8988T (cell line): ENCODE measurements around the gene ISG20.
"Not testable (repeated sequence)": the region's sequence is repeated elsewhere in the genome, so short reads cannot be mapped to it uniquely, and the experiment has no call there.

ENCODE experiments used
- DNase-seq: peaks from one replicate; pipeline ENCODE4 v3.0.0; 2011

Gene ISG20

DNA sequence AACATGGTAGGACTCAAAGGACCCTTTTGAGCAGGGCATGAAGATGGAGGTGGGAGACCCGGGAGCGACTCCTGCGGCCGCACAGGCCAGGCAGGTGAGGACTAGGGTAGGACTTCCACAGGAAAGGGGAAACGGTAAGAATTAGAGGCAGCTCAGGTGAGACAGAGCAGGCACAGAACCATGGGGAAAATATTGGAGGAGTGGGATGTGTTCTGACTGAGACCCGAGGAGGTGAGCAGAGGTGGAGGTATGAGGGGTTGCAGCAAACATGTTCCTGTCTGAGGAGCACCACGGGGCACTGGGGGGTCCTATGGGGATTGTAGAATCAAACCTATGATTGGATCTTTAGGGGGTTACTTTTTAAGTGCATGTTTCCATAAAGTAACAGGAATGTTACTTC, 1.4 kb upstream of the ISG20 start:
- DNase-seq: no peak

- no peak for DNase-seq
These were observed 783 bp upstream of the ISG20 start for GRCh38 chr15:88637841-88638625.

GRCh38 chr15:88641959-88642452, 3.2 kb downstream of the ISG20 start:
- no peak for DNase-seq

DNA sequence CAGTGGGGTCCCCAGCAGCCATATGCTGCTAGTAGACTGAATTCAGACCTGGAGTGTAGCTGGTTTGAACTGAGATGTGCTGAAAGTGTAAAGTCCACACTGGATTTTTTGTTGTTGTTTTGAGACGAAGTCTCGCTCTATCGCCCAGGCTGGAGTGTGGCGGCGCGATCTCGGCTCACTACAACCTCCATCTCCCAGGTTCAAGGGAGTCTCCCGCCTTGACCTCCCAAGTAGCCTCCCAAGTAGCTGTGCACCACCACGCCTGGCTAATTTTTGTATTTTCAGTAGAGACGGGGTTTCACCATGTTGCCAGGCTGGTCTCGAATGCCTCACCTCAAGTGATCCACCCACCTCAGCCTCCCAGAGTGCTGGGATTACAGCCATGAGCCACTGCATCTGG, 3.7 kb downstream of the ISG20 start:
- not testable (repeated sequence) for DNase-seq

GRCh38 chr15:88644741-88645140, 5.9 kb downstream of the ISG20 start:
- no peak for DNase-seq

DNA sequence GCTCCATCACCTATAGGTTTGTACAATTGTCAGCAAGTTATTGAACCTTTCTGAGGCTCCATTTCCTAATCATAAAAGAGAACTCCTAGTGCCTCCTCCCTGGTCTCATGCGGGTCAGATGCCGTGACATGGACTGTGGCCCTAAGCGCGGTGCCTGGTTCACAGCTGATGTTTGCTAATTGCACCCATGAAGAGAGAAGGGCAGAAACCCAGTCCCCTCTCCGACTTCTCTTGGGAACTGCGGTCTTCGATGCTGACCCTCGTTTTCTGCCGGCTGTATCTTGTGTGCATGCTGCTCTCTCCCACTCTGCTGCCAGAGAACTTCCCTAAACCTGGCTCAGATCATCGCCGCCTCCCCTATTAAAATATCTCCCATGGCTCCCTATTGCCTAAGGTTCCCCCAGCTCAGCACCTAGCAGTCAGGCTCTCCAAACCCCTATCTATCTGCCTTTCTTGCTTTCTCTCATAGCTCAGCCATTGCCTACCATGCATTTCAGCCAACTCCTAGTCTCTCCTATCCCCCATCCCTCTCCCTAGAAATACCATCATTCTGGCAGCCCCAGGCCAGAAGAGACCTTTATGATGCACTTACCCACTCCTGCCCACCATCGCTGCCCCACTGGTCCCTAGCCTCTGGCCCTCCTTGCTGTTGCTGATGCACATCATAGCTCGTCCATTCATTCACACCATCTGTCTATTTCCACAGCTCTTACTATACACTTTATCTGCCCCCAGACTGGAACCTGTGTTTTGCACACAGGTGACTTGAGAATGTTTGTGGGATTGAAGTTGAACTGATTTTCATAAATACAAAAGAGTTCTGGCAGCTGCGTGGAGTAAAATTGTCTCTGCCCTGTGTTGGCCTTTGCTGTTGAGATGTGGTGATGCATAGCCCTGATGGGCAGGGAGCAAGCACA, 6.6 kb downstream of the ISG20 start:
- DNase-seq: no peak

- no peak for DNase-seq
These were observed 7.2 kb downstream of the ISG20 start for GRCh38 chr15:88646088-88646405.

DNA sequence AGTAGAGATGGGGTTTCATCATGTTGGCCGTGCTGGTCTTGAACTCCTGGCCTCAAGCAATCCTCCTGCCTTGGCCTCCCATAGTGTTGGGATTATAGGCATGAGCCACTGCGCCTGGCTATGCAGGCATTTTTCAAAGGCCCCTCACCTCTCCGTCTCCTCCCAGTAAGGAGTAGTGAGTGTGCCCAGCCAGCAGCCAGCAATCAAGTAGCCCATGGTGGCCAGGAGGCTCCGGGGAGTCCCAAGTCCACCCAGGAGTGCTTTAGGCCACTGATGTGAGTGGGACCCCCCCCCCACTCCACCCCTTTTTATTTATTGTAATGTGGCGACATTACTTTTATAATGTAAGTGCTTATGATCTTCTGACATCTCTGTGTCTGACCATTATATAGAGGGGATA, 8.1 kb downstream of the ISG20 start:
- no peak for DNase-seq

DNA sequence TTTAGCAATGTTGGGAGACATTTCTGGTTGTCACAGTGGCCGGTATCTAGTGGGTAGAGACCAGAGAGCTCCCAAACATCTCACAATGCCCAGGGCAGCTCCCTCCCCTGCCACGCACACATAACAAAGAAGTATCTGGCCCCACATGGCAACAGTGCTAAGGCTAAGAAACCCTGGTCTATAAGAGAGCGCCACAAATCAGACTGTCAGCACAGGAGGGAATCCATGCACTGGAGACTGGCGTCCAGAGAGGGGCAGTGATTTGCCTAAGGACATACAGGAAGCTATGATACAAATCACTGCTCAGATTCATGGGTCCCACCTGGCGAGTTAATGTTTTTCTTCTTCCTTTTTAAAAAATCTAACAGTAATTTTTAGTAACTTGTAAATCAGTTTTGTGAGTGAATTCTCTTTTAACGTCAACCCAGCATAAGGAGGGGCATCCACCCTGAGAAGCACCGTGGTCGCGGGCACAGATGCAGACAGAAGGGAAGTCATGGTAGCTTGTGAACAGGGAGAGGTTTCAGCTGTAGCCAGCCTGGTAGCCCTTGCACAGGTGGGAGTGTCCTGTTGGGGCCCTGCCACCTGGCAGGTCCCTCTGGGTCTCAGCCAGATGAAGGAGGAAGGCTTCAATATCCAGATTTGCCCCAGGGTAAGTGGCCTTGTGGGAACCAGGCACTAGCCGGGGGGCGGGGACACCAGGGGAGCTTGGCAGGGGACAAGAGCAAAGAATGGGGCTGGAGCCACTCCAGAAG, 8.7 kb downstream of the ISG20 start:
- DNase-seq: no peak

- DNase-seq: no peak
These were observed 9.8 kb downstream of the ISG20 start for GRCh38 chr15:88648357-88649214.

DNA sequence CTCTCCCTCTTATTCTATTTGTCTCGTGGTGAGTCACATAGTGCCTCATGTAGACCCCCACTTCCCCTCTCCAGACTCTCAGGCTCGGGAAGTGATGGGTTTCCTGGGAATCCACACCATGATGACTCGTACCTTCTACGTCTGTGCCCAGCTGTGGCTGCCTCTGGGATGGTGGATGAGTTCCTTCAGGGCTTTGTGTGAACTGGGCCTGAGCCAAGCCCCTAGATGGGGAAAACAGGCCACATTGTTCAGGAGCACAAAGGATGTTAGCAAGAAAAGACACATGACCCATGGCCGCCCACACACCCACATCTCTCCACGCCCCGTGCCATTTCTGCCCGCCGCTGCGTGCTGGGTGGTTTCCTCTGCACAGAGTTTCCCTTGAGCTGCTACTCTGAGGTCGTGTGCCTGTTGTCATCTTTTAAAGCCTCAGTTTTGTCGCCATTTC, 10.5 kb downstream of the ISG20 start:
- DNase-seq: no peak

DNA sequence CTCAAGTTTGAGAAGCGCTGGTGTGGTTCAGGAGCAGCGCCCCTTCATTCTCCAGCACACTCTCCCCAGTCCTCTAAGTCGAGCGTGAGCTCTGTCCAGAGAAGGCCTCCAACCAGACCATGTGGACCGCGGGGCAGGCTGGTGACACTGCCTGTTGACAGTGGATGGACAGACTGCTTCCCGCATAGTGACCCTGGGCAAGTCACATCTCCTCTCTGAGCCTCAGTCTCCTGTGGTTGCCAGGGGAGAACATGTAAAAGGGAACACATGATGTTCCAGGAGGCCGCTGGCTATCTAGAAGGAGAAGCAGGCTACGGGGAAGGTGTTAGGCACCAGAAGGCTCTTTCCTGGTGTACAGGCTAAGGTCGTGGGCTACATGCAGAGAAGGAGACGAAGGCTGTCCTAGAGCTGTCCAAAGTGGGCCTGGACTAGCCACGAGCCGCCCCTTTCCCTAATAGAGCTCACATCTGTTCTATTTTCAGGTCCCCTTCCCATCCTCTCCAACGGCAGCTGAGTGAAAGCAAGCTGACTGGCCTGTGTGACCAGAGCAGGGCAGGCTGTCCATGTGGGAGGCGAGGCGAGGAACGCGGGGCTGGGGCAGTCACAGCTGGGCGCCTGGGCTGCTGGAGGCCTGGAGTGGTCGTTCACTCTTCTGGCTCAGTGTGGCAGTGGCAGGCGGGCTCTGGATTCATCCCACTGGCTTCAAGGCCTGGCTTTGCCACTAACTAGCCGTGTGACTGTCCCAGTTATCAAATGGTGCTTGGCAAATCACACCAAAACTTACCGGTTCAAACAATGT, 11.1 kb downstream of the ISG20 start:
- no peak for DNase-seq

DNA sequence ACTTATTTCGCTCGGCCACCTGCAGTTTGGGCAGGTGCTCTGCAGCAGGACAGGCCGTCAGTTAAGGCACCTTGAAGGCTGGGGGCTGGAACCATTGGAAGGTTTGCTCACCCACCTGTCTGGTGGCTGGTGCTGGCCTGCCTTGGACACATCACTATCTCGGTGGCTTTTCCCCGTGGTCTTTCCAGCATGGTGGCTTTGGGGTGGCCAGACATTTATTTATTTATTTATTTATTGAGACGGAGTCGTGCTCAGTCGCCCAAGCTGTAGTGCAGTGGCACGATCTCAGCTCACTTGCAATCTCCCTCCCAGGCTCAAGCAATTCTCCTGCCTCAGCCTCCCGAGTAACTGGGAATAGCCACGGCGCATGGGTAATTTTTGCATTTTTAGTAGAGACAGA, 11.7 kb downstream of the ISG20 start:
- DNase-seq: no peak

DNA sequence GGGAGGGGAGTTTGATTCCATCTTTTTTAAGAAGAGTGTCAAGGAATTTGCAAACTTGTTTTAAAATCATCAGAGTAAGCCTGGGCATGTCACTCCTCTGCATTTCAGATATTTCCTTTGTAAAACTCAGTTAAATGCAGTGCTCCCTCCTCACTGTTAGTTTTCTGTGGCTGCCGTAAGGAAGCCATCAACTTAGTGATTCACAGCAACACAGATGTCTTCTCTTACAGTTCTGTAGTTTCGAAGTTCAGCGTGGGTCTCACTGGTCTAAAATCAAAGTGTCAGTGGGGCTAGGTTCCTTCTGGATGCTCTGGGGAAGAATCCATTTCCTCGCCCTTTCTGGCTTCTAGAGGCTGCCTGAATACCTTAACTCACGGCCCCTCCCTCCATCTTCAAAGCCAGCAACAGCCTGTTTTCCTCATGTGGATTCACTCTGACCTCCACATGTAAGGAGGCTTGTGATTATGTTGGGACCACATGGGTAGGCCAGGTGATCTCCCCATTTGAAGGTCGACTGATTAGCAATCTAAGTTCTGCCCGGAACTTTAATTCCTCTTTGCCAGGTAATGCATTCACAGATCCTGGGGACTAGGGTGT, 12.4 kb downstream of the ISG20 start:
- DNase-seq: no peak

DNA sequence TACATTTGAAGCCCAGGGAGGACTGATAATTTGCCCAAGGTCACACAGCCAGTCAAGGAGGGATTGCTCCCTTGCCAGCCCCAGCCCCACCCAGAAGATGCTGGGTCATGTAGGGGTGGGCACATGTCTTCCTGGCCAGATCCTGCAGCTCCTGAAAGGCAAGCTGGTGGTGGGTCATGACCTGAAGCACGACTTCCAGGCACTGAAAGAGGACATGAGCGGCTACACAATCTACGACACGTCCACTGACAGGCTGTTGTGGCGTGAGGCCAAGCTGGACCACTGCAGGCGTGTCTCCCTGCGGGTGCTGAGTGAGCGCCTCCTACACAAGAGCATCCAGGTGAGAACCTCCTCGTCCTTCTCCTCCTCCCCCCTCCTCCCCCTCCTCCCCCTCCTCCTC, 13.2 kb downstream of the ISG20 start:
- no peak for DNase-seq

- DNase-seq: no peak
These were observed 13.8 kb downstream of the ISG20 start for GRCh38 chr15:88652456-88653199.

- DNase-seq: no peak
These were observed 14.6 kb downstream of the ISG20 start for GRCh38 chr15:88653200-88654064.

GRCh38 chr15:88654430-88655102, 15.8 kb downstream of the ISG20 start:
- DNase-seq: no peak
